ENCODE measurements around the gene CERKL.

CERKL gene

DNA sequence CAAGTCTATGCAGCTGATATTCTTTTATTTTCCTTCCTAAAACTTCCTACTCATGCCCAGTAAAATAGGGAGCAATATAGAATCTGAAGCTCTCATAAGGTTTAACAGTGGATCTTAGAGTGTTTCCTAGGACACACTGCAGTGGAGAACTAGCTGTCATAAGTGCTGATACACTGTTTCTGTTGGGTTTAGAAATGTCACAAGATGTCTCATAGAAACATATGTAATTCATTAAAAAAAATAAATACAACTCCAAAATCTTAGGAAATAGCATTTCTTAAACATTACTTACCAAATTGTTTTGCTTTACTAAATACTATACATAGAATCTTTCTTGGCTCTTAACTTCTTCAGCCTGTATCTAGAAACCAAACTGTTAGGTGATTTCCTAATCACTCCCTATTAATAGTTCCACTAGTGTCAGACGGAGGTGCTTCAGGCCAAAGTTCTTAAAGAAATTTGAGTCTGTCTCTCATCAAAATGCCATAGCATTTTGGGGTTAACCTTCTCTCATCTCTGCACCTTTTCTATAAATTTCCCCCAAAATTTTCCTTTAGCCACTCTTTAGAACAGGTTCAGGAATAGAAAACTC is 93.7 kb downstream of the CERKL start:
- Histone ChIP-seq H3K4me1 (ENCODE audit: control insufficient read depth in 1 of 2, insufficient read depth in 2 of 2, low read length in 2 of 2) (no peaks in the 10 kb centered on the region), H3K9me3 (ENCODE audit: control insufficient read depth in 1 of 2, low read length in 2 of 2) (no peaks in the 10 kb centered on the region), H3K36me3 (ENCODE audit: control insufficient read depth in 1 of 2, insufficient read depth in 2 of 2, low read length in 2 of 2) (no peaks in the 10 kb centered on the region), H3K27me3 (ENCODE audit: control insufficient read depth in 1 of 2, insufficient read depth in 2 of 2, low read length in 2 of 2) (no peaks in the 10 kb centered on the region), H3K9ac (ENCODE audit: low read depth in 1 of 2, low read length in 2 of 2) (no peak overlapping the region), H3K27ac (ENCODE audit: low read depth, low read length) (no peak overlapping the region), H3K4me3 (ENCODE audit: low read depth in 1 of 2, low read length in 2 of 2) (no peak overlapping the region)

DNA sequence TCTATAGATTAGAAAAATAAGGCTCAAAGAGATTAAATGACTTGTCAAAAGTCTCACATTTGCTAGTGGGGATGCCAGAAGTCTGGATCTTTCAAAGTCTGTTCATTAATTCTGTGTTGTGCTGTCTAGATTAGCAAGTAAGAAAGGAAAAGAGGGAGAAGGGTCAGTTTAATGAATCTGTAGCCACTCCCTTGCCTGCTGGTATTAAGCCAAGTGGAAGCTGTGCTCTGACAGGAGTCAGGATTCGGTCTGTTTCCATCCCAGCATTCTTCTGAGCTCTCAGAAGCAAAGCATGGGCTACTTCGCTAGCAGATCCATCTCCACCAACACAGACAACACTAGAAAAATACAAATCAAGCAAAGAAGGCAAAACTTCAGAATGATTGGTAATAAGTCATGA is 98.5 kb downstream of the CERKL start:
- H3K27ac ChIP-seq (ENCODE audit: low read depth, low read length) = no peak overlapping the region
- H3K9me3 ChIP-seq (ENCODE audit: control insufficient read depth in 1 of 2, low read length in 2 of 2) = no peaks in the 10 kb centered on the region
- no peaks in the 10 kb centered on the region for H3K36me3 ChIP-seq (ENCODE audit: control insufficient read depth in 1 of 2, insufficient read depth in 2 of 2, low read length in 2 of 2)
- H3K9ac ChIP-seq (ENCODE audit: low read depth in 1 of 2, low read length in 2 of 2) = no peak overlapping the region
- H3K27me3 ChIP-seq (ENCODE audit: control insufficient read depth in 1 of 2, insufficient read depth in 2 of 2, low read length in 2 of 2) = no peaks in the 10 kb centered on the region
- no peaks in the 10 kb centered on the region for H3K4me1 ChIP-seq (ENCODE audit: control insufficient read depth in 1 of 2, insufficient read depth in 2 of 2, low read length in 2 of 2)
- no peak overlapping the region for H3K4me3 ChIP-seq (ENCODE audit: low read depth in 1 of 2, low read length in 2 of 2)

DNA sequence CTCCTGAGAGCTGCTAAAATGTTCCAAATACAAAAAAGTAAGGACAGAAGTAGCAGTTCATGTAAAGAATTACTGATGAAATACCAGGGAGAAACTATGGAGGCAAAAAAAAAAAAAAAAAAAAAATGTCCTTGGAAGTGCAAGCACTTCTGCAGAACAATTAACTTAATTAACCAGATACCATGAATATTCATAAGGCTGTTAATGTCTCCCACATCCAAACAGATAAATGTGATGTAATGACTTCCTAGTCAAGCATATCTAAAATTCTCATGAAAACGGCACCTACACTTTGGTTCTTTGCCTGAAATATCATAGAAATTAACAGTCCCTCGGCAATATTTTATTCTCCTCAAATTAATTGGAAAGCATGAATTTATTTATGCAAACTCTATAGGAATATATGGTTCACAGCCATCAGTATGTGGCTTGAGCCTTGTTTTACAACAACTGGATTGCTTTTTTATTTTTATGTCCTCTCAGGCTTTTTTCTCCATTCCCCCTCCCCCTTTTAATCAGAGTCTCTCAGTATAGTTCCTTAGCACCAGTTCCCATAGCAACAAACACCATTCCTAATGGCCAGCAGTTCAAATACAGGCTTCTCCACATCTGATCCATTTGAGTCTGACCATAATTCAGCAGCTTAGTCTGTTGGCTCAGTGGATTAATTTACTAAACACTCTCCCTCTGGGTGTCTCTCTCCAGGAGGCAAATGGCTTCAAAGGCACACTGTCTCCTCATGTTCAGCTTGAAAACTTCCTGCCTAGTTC is 102.7 kb downstream of the CERKL start:
- Histone ChIP-seq H3K27me3 (ENCODE audit: control insufficient read depth in 1 of 2, insufficient read depth in 2 of 2, low read length in 2 of 2) (no peaks in the 10 kb centered on the region), H3K4me3 (ENCODE audit: low read depth in 1 of 2, low read length in 2 of 2) (no peak overlapping the region), H3K9ac (ENCODE audit: low read depth in 1 of 2, low read length in 2 of 2) (no peak overlapping the region), H3K36me3 (ENCODE audit: control insufficient read depth in 1 of 2, insufficient read depth in 2 of 2, low read length in 2 of 2) (no peaks in the 10 kb centered on the region), H3K27ac (ENCODE audit: low read depth, low read length) (no peak overlapping the region), H3K4me1 (ENCODE audit: control insufficient read depth in 1 of 2, insufficient read depth in 2 of 2, low read length in 2 of 2) (no peaks in the 10 kb centered on the region), H3K9me3 (ENCODE audit: control insufficient read depth in 1 of 2, low read length in 2 of 2) (no peaks in the 10 kb centered on the region)

DNA sequence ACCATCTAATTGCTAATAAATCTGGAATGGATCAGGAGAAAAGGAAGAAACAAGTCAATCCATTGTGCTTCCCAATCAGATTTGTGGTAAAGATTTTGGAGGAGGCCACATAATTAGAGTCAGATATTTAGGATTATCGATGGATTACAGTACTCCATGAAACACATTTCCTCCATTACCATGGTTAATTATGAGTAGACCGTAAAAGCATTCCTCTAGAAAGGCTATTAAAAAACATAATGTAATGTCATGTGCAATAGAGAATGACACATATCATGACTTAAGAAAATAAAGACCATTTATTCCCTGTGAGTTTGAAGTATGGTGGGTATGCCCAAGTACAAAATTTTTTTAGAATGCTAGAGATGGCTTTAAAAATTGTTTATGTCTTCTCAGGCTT is 103.7 kb downstream of the CERKL start:
- Histone ChIP-seq H3K36me3 (ENCODE audit: control insufficient read depth in 1 of 2, insufficient read depth in 2 of 2, low read length in 2 of 2) (no peaks in the 10 kb centered on the region), H3K4me3 (ENCODE audit: low read depth in 1 of 2, low read length in 2 of 2) (no peak overlapping the region), H3K27me3 (ENCODE audit: control insufficient read depth in 1 of 2, insufficient read depth in 2 of 2, low read length in 2 of 2) (no peaks in the 10 kb centered on the region), H3K9me3 (ENCODE audit: control insufficient read depth in 1 of 2, low read length in 2 of 2) (no peaks in the 10 kb centered on the region), H3K27ac (ENCODE audit: low read depth, low read length) (no peak overlapping the region), H3K4me1 (ENCODE audit: control insufficient read depth in 1 of 2, insufficient read depth in 2 of 2, low read length in 2 of 2) (no peaks in the 10 kb centered on the region), H3K9ac (ENCODE audit: low read depth in 1 of 2, low read length in 2 of 2) (no peak overlapping the region)

DNA sequence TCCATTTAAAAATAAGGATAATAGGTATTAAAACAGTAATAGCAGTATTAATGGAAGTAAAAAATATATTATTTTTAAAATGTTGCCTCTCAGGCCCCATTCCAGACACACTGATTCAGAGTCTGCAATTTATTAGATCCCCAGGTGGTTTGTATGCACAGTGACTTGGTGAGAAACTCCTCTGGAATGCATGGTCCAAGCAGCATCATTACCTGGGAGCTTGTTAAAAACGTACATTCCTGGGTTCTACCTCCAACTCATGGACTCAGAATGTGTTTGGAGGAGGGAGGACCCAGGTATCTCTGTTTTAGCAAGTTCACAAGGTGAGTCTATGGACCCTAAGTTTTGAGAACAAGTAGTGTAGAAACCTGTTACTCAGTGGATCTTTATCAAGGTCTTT is 104.1 kb downstream of the CERKL start:
- no peaks in the 10 kb centered on the region for H3K4me1 ChIP-seq (ENCODE audit: control insufficient read depth in 1 of 2, insufficient read depth in 2 of 2, low read length in 2 of 2)
- H3K27ac ChIP-seq (ENCODE audit: low read depth, low read length) = no peak overlapping the region
- no peaks in the 10 kb centered on the region for H3K36me3 ChIP-seq (ENCODE audit: control insufficient read depth in 1 of 2, insufficient read depth in 2 of 2, low read length in 2 of 2)
- H3K9me3 ChIP-seq (ENCODE audit: control insufficient read depth in 1 of 2, low read length in 2 of 2) = no peaks in the 10 kb centered on the region
- H3K9ac ChIP-seq (ENCODE audit: low read depth in 1 of 2, low read length in 2 of 2) = no peak overlapping the region
- H3K27me3 ChIP-seq (ENCODE audit: control insufficient read depth in 1 of 2, insufficient read depth in 2 of 2, low read length in 2 of 2) = no peaks in the 10 kb centered on the region
- H3K4me3 ChIP-seq (ENCODE audit: low read depth in 1 of 2, low read length in 2 of 2) = no peak overlapping the region

DNA sequence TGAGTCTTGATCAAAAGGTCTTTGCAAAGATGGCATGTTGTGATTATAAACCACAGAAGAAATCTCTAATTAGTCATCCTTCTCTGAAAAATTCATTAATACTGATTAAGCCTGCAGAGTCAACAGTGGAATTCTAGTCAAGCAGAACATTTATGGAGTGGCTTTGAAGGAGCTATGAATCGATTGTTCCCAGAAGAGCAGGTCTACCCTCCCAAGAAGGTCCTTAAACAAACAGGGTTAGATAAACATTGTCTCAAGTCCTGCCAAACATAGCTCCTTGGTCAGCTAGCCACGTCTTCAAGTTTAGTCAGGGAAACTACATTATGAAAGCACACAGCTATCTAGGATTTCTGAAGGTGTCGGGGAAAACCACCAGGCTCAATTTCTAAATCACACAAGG is 110.8 kb downstream of the CERKL start:
- Histone ChIP-seq H3K9me3 (ENCODE audit: control insufficient read depth in 1 of 2, low read length in 2 of 2) (no peaks in the 10 kb centered on the region), H3K4me1 (ENCODE audit: control insufficient read depth in 1 of 2, insufficient read depth in 2 of 2, low read length in 2 of 2) (no peaks in the 10 kb centered on the region), H3K9ac (ENCODE audit: low read depth in 1 of 2, low read length in 2 of 2) (no peak overlapping the region), H3K27ac (ENCODE audit: low read depth, low read length) (no peak overlapping the region), H3K27me3 (ENCODE audit: control insufficient read depth in 1 of 2, insufficient read depth in 2 of 2, low read length in 2 of 2) (no peaks in the 10 kb centered on the region), H3K36me3 (ENCODE audit: control insufficient read depth in 1 of 2, insufficient read depth in 2 of 2, low read length in 2 of 2) (no peaks in the 10 kb centered on the region), H3K4me3 (ENCODE audit: low read depth in 1 of 2, low read length in 2 of 2) (no peak overlapping the region)

DNA sequence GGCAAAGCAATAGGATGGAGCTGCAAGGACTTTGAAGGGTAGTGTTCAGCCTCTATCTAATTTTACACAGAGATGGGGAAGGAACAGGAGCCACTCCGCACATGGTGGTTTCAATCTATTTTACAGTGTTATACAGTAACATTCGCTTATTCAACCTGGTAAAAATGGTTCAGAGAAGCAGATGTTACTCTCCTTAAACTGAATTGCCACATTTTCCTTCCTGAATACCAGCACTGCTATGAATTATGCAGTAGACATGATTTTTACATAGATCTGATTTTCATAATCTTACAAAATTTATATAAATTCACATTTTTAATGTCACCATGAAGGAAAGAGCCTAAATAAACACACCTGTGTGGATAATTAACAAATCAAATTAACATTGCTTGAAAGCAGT is 114.7 kb downstream of the CERKL start:
- no peak overlapping the region for H3K4me3 ChIP-seq (ENCODE audit: low read depth in 1 of 2, low read length in 2 of 2)
- no peak overlapping the region for H3K9ac ChIP-seq (ENCODE audit: low read depth in 1 of 2, low read length in 2 of 2)
- no peaks in the 10 kb centered on the region for H3K36me3 ChIP-seq (ENCODE audit: control insufficient read depth in 1 of 2, insufficient read depth in 2 of 2, low read length in 2 of 2)
- no peaks in the 10 kb centered on the region for H3K4me1 ChIP-seq (ENCODE audit: control insufficient read depth in 1 of 2, insufficient read depth in 2 of 2, low read length in 2 of 2)
- no peak overlapping the region for H3K27ac ChIP-seq (ENCODE audit: low read depth, low read length)
- H3K9me3 ChIP-seq (ENCODE audit: control insufficient read depth in 1 of 2, low read length in 2 of 2) = no peaks in the 10 kb centered on the region
- H3K27me3 ChIP-seq (ENCODE audit: control insufficient read depth in 1 of 2, insufficient read depth in 2 of 2, low read length in 2 of 2) = no peaks in the 10 kb centered on the region

DNA sequence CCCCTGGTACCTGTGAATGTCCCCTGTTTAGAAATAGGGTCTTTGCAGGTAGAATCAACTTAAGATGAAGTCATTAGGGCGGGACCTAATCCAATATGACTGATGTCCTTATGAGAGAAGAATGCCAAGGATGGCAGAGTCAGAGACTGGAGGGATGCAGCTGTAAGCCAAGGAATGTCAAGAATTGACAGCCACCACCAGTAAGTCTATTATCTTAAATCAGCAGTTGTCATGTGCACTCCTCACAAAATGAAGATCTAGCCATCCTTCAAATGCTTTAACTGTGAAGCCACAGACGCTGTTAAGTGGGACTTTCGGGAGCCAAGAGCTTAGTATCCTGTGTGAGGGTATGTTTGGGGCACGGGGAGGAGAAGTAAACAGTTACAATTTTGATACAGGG is 116.5 kb downstream of the CERKL start:
- no peaks in the 10 kb centered on the region for H3K9me3 ChIP-seq (ENCODE audit: control insufficient read depth in 1 of 2, low read length in 2 of 2)
- no peak overlapping the region for H3K27ac ChIP-seq (ENCODE audit: low read depth, low read length)
- no peak overlapping the region for H3K9ac ChIP-seq (ENCODE audit: low read depth in 1 of 2, low read length in 2 of 2)
- H3K36me3 ChIP-seq (ENCODE audit: control insufficient read depth in 1 of 2, insufficient read depth in 2 of 2, low read length in 2 of 2) = peaks cover 0 to 3% of the 10 kb centered on the region in 2 donors
- no peak overlapping the region for H3K4me3 ChIP-seq (ENCODE audit: low read depth in 1 of 2, low read length in 2 of 2)
- H3K4me1 ChIP-seq (ENCODE audit: control insufficient read depth in 1 of 2, insufficient read depth in 2 of 2, low read length in 2 of 2) = no peaks in the 10 kb centered on the region
- H3K27me3 ChIP-seq (ENCODE audit: control insufficient read depth in 1 of 2, insufficient read depth in 2 of 2, low read length in 2 of 2) = no peaks in the 10 kb centered on the region

DNA sequence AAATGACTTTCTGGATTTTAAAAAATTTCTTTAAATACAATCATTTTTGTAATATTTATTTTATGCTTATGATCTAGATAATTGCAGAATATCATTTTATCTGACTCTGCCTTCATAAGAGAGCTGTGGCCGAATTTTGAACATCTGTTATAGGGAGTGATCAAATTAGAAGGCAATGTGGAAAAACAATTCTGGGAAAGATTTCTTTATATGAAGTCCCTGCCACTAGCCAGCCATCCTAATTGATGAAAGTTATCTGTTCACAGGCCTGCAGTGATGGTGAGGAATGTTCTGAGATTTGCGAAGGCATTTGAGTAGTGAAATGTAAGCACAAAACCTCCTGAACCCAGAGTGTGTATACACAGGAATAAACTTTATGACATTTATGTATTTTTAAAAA is 120.2 kb downstream of the CERKL start:
- H3K36me3 ChIP-seq (ENCODE audit: control insufficient read depth in 1 of 2, insufficient read depth in 2 of 2, low read length in 2 of 2) = peaks cover 0 to 8% of the 10 kb centered on the region in 2 donors
- H3K9ac ChIP-seq (ENCODE audit: low read depth in 1 of 2, low read length in 2 of 2) = no peak overlapping the region
- no peaks in the 10 kb centered on the region for H3K9me3 ChIP-seq (ENCODE audit: control insufficient read depth in 1 of 2, low read length in 2 of 2)

DNA sequence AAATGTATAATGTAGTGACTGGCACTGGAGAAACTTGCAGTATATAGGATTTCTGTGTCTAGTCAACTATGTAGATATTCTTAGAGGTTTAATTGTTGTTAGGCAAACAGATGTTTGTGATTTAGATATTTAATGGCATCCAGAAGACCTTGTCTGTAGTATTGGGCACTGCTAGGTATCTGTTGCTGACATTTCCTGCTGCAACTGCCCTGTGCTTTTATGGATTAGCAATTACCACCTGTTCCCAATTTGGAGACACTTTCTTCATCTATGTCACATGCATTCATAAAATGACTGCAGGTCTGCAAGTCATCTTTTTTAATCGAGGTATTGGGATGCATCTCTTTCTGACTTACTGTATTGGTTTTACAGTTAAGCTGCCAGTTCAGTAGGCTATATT is 128.5 kb downstream of the CERKL start:
- Histone ChIP-seq H3K36me3 (ENCODE audit: control insufficient read depth in 1 of 2, insufficient read depth in 2 of 2, low read length in 2 of 2) (peaks cover 6 to 9% of the 10 kb centered on the region in 2 donors), H3K4me1 (ENCODE audit: control insufficient read depth in 1 of 2, insufficient read depth in 2 of 2, low read length in 2 of 2) (no peaks in the 10 kb centered on the region), H3K9ac (ENCODE audit: low read depth in 1 of 2, low read length in 2 of 2) (no peak overlapping the region), H3K27ac (ENCODE audit: low read depth, low read length) (no peak overlapping the region), H3K9me3 (ENCODE audit: control insufficient read depth in 1 of 2, low read length in 2 of 2) (no peaks in the 10 kb centered on the region), H3K4me3 (ENCODE audit: low read depth in 1 of 2, low read length in 2 of 2) (no peak overlapping the region), H3K27me3 (ENCODE audit: control insufficient read depth in 1 of 2, insufficient read depth in 2 of 2, low read length in 2 of 2) (no peaks in the 10 kb centered on the region)

More for the DNA sequence above, 120.2 kb downstream of the CERKL start:
- H3K4me1 ChIP-seq (ENCODE audit: control insufficient read depth in 1 of 2, insufficient read depth in 2 of 2, low read length in 2 of 2) = no peaks in the 10 kb centered on the region
- H3K27me3 ChIP-seq (ENCODE audit: control insufficient read depth in 1 of 2, insufficient read depth in 2 of 2, low read length in 2 of 2) = no peaks in the 10 kb centered on the region
- no peak overlapping the region for H3K4me3 ChIP-seq (ENCODE audit: low read depth in 1 of 2, low read length in 2 of 2)
- H3K27ac ChIP-seq (ENCODE audit: low read depth, low read length) = no peak overlapping the region

Data from duodenal mucosa (tissue), 2 donors.